K562 (cell line): ENCODE measurements around the gene LIPF.

Experiments used
- CHD2 ChIP-seq: IDR thresholded peaks from 2 replicates; pipeline ENCODE4 v1.6.1; 2011; ENCODE audit warnings: low read depth, low read length
- SMAD4 ChIP-seq: fragments of 250-450 bp; sonication (Bioruptor Pico); conservative IDR thresholded peaks from 2 replicates; pipeline ENCODE4 v1.8.0; 2021; ENCODE audit warnings: inconsistent platforms, mild to moderate bottlenecking, moderate library complexity
- SREBF2 ChIP-seq: sonication (generic); formaldehyde crosslinking; IDR thresholded peaks from 2 replicates; pipeline ENCODE4 v1.4.0; 2020; ENCODE audit warnings: mild to moderate bottlenecking, missing genetic modification reagents

- TF ChIP-seq SREBF2 (no peak), SMAD4 (no peak), CHD2 (no peak)
Observed at GRCh38 chr10:88652616-88653015, 11.6 kb upstream of the LIPF start.
